Renal cortical epithelial cell (primary cell): Measurements from ENCODE around the gene MAP3K6. TPM values are rescaled to one million over a fixed set of nuclear protein-coding genes. Genes with fewer than 3 reads are reported as not detected.

Experiments
- DNase-seq: peaks from one replicate; pipeline ENCODE4 v3.0.0-alpha.2; 2011; ENCODE audit warnings: low read depth
- total RNA-seq: library from RNA; depleted of rRNA; stranded (reverse); fragments of >200 nt; gene quantifications from 2 replicates; pipeline ENCODE4 v1.2.3, GENCODE V29; 2014

The MAP3K6 gene
- total RNA-seq, 1 donor from 2014 or later: 15.8 TPM

DNA sequence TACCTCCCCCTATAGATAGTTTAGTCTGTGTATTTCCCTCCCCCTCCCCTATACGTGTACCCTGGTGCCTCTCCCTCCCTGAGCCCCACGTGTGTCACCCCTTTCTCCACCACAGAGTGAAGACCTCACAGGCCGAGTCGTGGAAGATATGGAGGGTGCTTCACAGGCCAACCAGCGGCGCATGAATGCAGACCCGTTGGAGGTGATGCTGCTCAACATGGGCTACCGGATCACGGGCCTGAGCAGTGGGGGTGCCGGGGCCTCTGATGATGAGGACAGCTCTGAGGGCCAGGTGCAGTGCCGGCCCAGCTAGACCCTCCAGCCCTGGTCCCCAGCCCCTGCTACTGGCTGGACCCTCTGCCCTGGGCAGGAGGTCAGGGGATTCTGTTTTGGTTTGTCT is 60.7 kb downstream of the MAP3K6 start:
- no peak for DNase-seq

Other genes starting within 250 kb of the MAP3K6 start
- 2.8 and 20.5 TPM in 2 replicates for gene SLC9A1, start 211.8 kb downstream of the MAP3K6 start, total RNA-seq
- 16.1 and 48.5 TPM in 2 replicates for gene WDTC1, start 132.3 kb downstream of the MAP3K6 start, total RNA-seq
- gene TMEM222, start 44.8 kb downstream of the MAP3K6 start, total RNA-seq: 18.4 and 30.8 TPM in 2 replicates
- 9.0 and 25.4 TPM in 2 replicates for gene SYTL1, start 24.9 kb downstream of the MAP3K6 start, total RNA-seq
- gene FCN3, start 7.9 kb upstream of the MAP3K6 start, total RNA-seq: not detected in 2 replicates
- gene CD164L2, start 16.4 kb upstream of the MAP3K6 start, total RNA-seq: not detected in 2 replicates
- gene GPR3, start 25.7 kb upstream of the MAP3K6 start, total RNA-seq: 0.25 TPM in 1 of 2 replicates, not detected in the other
- gene WASF2, start 123.2 kb upstream of the MAP3K6 start, total RNA-seq: 15.1 and 48.0 TPM in 2 replicates
- gene AHDC1, start 237.2 kb upstream of the MAP3K6 start, total RNA-seq: 2.6 and 15.4 TPM in 2 replicates